COLO668 (cell line): ENCODE results near the gene PYDC1.

Experiments
- DNase-seq: peaks from one replicate; lab custom pipeline; 2025; ENCODE audit not compliant: unreplicated experiment; lab: John Stamatoyannopoulos, UW

Gene PYDC1

GRCh38 chr16:31179747-31180459 lies 37.0 kb downstream of the PYDC1 start, which contains the start of gene FUS:
TSS of gene FUS (plus strand) at chr16:31180139. CDS start at chr16:31180215, 76 bp downstream.
- peak; percentile 92 for DNase-seq

- DNase-seq = no peak
Observed at GRCh38 chr16:31179219-31179746, 37.7 kb downstream of the PYDC1 start.

GRCh38 chr16:31177136-31177535 lies 39.8 kb downstream of the PYDC1 start:
- DNase-seq = peak; percentile 8

GRCh38 chr16:31170048-31170447 lies 46.9 kb downstream of the PYDC1 start:
- DNase-seq = peak; percentile 4

- no peak for DNase-seq
Observed at GRCh38 chr16:31168848-31169247, 48.1 kb downstream of the PYDC1 start.

- DNase-seq = no peak
Observed at GRCh38 chr16:31167315-31167714, 49.6 kb downstream of the PYDC1 start.
